Kidney (tissue), 22 donors: ENCODE results near the gene SNU13. TPM values are rescaled to one million over a fixed set of nuclear protein-coding genes. Genes with fewer than 3 reads are reported as not detected.
"Not testable (repeated sequence)": the region's sequence is repeated elsewhere in the genome, so short reads cannot be mapped to it uniquely, and the experiment has no call there.

Experiments used
- DNase-seq, 5 donors: peaks; one replicate each; pipeline ENCODE4 v3.0.0-alpha.2; 2013 to 2020
- FAIRE-seq: peaks from 2 replicates; lab custom pipeline; 2012; peaks lifted over from hg19 to GRCh38; lab: Jason Lieb, UNC
- H3K27ac ChIP-seq, 2 donors: one replicate each; pipeline ENCODE4 v1.7.0; 2013; ENCODE audit warnings: low read depth in 2 of 2, low read length in 2 of 2, inconsistent platforms in 1 of 2
- H3K27me3 ChIP-seq: one replicate; pipeline ENCODE4 v1.7.1; 2013; ENCODE audit warnings: low read length, inconsistent platforms; ENCODE audit not compliant: control insufficient read depth, insufficient read depth
- H3K36me3 ChIP-seq, 3 donors: one replicate each; pipeline versions ENCODE4 v1.7.0 to v1.7.1; 2013; ENCODE audit warnings: low read length in 3 of 3, control low read depth in 1 of 3, inconsistent platforms in 1 of 3; ENCODE audit not compliant: insufficient read depth in 3 of 3, control insufficient read depth in 2 of 3
- H3K4me1 ChIP-seq, 3 donors: one replicate each; pipeline versions ENCODE4 v1.7.0 to v1.7.1; 2013; ENCODE audit warnings: low read length in 3 of 3, inconsistent platforms in 1 of 3, low read depth in 1 of 3; ENCODE audit not compliant: control insufficient read depth in 2 of 3, insufficient read depth in 2 of 3
- H3K4me3 ChIP-seq, 3 donors: one replicate each; pipeline versions ENCODE4 v1.7.0 to v1.8.1; 2013; ENCODE audit warnings: low read length in 3 of 3, control low read depth in 1 of 3, inconsistent platforms in 1 of 3
- H3K9ac ChIP-seq, 3 donors: one replicate each; pipeline versions ENCODE4 v1.7.0 to v1.7.1; 2013; ENCODE audit warnings: low read length in 3 of 3, control low read depth in 1 of 3, inconsistent platforms in 1 of 3
- H3K9me3 ChIP-seq, 3 donors: one replicate each; pipeline versions ENCODE4 v1.7.0 to v1.7.1; 2013; ENCODE audit warnings: low read length in 3 of 3, control low read depth in 1 of 3, inconsistent platforms in 1 of 3; ENCODE audit not compliant: control insufficient read depth in 2 of 3, insufficient read depth in 1 of 3
- CTCF ChIP-seq: IDR thresholded peaks from 3 replicates; pipeline ENCODE4 v1.5.1; 2012; ENCODE audit warnings: mild to moderate bottlenecking, moderate library complexity, borderline replicate concordance; ENCODE audit not compliant: insufficient read depth; ENCODE audit errors: extremely low read depth
- intact Hi-C: fragments of 100-400 bp; cut with DNase I; formaldehyde crosslinking; loops from one replicate; pipeline ENCODE4 v1.11.1; 2022
- long read RNA-seq, 10 donors: library from polyadenylated mRNA in 1 of 10; unstranded in 1 of 10; transcript quantifications; one replicate each; pipeline ENCODE4 v2.0.0 and lab custom pipeline, GENCODE V29; 2021 to 2026
- polyA plus RNA-seq: library from polyadenylated mRNA; stranded (reverse); fragments of 350-450 nt; fragmentation: Illumina TruSeq; extraction: RNeasy Lipid Tissue Mini Kit (QIAGEN cat#74804); gene quantifications from one replicate; pipeline ENCODE4 v1.2.3, GENCODE V29; 2014; ENCODE audit warnings: low read depth, low replicate concordance; ENCODE audit not compliant: insufficient read depth
- total RNA-seq: library from RNA; stranded (reverse); fragmentation: NEBNext Ultra II Directional; extraction: Animal tissue kit (Norgen Biotek cat#: 25700); gene quantifications from one replicate; pipeline ENCODE4 v1.2.1, GENCODE V29; 2021
- donor health status: control.
- donor health status: control.
- donor health status: control.
- donor health status: control.
- donor health status: control.
- donor health status: DM: yes; HTN: yes; CAD: no.
- donor health status: Normal renal cell carcinoma (clear cell type).

Gene SNU13
- total RNA-seq (132 TPM), polyA plus RNA-seq (217 TPM)
- long read RNA-seq, donor 1, transcript SNU13-201 (3 exons, 877 nt): minor isoform, 22 of 81 reads
- long read RNA-seq, donor 1, transcript SNU13-202 (3 exons, 1,503 nt): major isoform, 49 of 81 reads
- long read RNA-seq, donor 1, partial matches to known transcripts: 10 of 81 reads
- long read RNA-seq, donor 1, other reads (novel, unspliced or antisense): 0 of 81 reads
- long read RNA-seq, donor 2, transcript SNU13-202 (3 exons, 1,503 nt): major isoform, 56 of 99 reads
- long read RNA-seq, donor 2, transcript SNU13-201 (3 exons, 877 nt): minor isoform, 31 of 99 reads
- long read RNA-seq, donor 2, partial matches to known transcripts: 10 of 99 reads
- long read RNA-seq, donor 2, other reads (novel, unspliced or antisense): 0 of 99 reads
- long read RNA-seq, donor 3, transcript SNU13-201 (3 exons, 877 nt): minor isoform, 45 of 122 reads
- long read RNA-seq, donor 3, transcript SNU13-202 (3 exons, 1,503 nt): major isoform, 66 of 122 reads
- long read RNA-seq, donor 3, partial matches to known transcripts: 9 of 122 reads
- long read RNA-seq, donor 3, other reads (novel, unspliced or antisense): 0 of 122 reads
- long read RNA-seq, donor 4, transcript SNU13-201 (3 exons, 877 nt): minor isoform, 22 of 93 reads
- long read RNA-seq, donor 4, transcript SNU13-202 (3 exons, 1,503 nt): major isoform, 55 of 93 reads
- long read RNA-seq, donor 4, partial matches to known transcripts: 12 of 93 reads
- long read RNA-seq, donor 4, other reads (novel, unspliced or antisense): 0 of 93 reads
- long read RNA-seq, donor 5, transcript SNU13-202 (3 exons, 1,503 nt): major isoform, 5 of 7 reads
- long read RNA-seq, donor 5, partial matches to known transcripts: 0 of 7 reads
- long read RNA-seq, donor 5, other reads (novel, unspliced or antisense): 0 of 7 reads
- long read RNA-seq, donor 6, transcript SNU13-202 (3 exons, 1,503 nt): major isoform, 134 of 284 reads
- long read RNA-seq, donor 6, transcript SNU13-201 (3 exons, 877 nt): minor isoform, 84 of 284 reads
- long read RNA-seq, donor 6, partial matches to known transcripts: 64 of 284 reads
- long read RNA-seq, donor 6, other reads (novel, unspliced or antisense): 0 of 284 reads
- long read RNA-seq, donor 7, transcript SNU13-201 (3 exons, 877 nt): minor isoform, 9 of 81 reads
- long read RNA-seq, donor 7, transcript SNU13-202 (3 exons, 1,503 nt): major isoform, 51 of 81 reads
- long read RNA-seq, donor 7, partial matches to known transcripts: 7 of 81 reads
- long read RNA-seq, donor 7, other reads (novel, unspliced or antisense): 13 of 81 reads
- long read RNA-seq, donor 8, transcript SNU13-201 (3 exons, 877 nt): minor isoform, 42 of 160 reads
- long read RNA-seq, donor 8, transcript SNU13-202 (3 exons, 1,503 nt): major isoform, 99 of 160 reads
- long read RNA-seq, donor 8, partial matches to known transcripts: 19 of 160 reads
- long read RNA-seq, donor 8, other reads (novel, unspliced or antisense): 0 of 160 reads
- long read RNA-seq, donor 9, transcript SNU13-202 (3 exons, 1,503 nt): major isoform, 35 of 65 reads
- long read RNA-seq, donor 9, transcript SNU13-201 (3 exons, 877 nt): minor isoform, 13 of 65 reads
- long read RNA-seq, donor 9, partial matches to known transcripts: 15 of 65 reads
- long read RNA-seq, donor 9, other reads (novel, unspliced or antisense): 0 of 65 reads
- long read RNA-seq, donor 10, transcript SNU13-202 (3 exons, 1,503 nt): major isoform, 59 of 93 reads
- long read RNA-seq, donor 10, transcript SNU13-201 (3 exons, 877 nt): minor isoform, 23 of 93 reads
- long read RNA-seq, donor 10, partial matches to known transcripts: 8 of 93 reads
- long read RNA-seq, donor 10, other reads (novel, unspliced or antisense): 0 of 93 reads

DNA sequence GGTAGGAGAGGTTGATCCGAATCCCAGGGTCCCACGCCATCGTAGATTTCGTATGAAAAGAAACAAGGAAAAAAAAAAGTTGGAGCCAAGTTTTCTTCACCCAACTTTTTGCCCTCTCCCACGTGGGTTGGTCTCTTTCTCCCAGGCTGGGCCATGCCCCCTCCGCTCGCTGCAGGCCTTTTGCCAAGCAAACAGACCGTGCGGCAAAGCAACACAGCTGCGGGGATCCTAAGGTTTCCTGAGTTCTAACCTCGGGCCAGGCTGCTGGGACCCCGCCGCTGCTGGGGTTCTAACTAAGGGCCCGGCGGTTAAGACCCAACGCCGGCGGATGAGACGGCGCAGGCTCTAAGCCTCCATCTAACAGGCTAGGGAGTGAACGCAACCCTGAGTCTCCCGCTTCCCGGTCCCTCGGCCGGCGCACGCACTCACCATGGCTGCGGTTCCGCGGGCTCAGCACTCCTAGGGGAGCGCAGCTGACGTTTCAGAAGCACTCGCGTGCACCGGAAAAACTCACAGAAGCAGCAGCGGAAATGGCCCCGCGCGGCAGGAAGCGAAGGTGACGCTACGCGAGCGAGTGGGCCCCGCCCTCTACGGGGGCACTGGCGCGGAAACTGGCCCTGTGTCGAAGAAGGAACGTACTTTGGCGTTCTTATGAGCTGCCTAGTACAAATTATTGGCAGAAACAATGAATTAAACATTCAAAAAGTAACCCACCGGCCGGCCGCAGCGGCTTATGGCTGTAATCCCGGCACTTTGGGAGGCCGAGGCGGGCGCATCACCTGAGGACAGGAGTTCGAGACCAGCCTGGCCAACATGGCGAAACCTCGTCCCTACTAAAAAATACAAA, at the start of gene SNU13:
SNU13 (minus strand) TSS at position 503 of the 847 bp plus-strand sequence; CDS start at position 432, 71 bp downstream.
- Histone ChIP-seq H3K9ac (peak within 1 kb of the TSS; percentile 44 to 85 (median 76)), H3K9me3 (no peaks in the 10 kb centered on the region), H3K36me3 (no peaks in the 10 kb centered on the region), H3K4me1 (peaks cover 0 to 6% (median 5%) of the 10 kb centered on the region in 3 donors), H3K27me3 (no peaks in the 10 kb centered on the region), H3K27ac (peak within 1 kb of the TSS; percentile 90 to 94), H3K4me3 (peak within 1 kb of the TSS; percentile 75 to 95 (median 82))
- DNase-seq: peak; percentile 92 to 97 (median 96)
- intact Hi-C loops: no loop called here
- peak; percentile 76 for FAIRE-seq
- no peak for TF ChIP-seq CTCF

DNA sequence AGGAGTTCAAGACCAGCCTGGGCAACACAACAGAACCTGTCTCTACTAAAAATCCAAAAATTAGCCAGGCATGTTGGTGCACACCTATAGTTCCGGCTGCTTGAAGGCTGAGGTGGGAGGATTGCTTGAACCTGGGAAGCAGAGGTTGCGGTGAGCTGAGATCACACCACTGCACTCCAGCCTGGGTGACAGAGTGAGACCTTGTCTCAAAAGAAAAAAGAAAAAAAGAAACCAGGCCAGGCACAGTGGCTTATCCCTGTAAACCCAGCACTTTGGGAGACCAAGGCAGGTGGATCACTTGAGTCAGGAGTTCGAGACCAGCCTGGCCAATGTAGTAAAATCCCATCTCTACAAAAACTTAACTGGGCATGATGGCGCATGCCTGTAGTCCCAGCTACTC, 44.6 kb upstream of the SNU13 start:
- intact Hi-C loops, DNase-seq, H3K36me3 ChIP-seq, H3K27ac ChIP-seq, H3K4me3 ChIP-seq, H3K27me3 ChIP-seq, H3K9ac ChIP-seq, H3K4me1 ChIP-seq, FAIRE-seq, H3K9me3 ChIP-seq: not testable (repeated sequence)

GRCh38 chr22:41732096-41732772, 43.6 kb upstream of the SNU13 start:
- Histone ChIP-seq H3K36me3 (no peaks in the 10 kb centered on the region), H3K4me3 (no peak overlapping the region), H3K27ac (no peak overlapping the region), H3K9me3 (no peaks in the 10 kb centered on the region), H3K9ac (no peak overlapping the region), H3K27me3 (no peaks in the 10 kb centered on the region), H3K4me1 (no peaks in the 10 kb centered on the region)
- no peak for TF ChIP-seq CTCF
- intact Hi-C loops: no loop called here
- FAIRE-seq (no peak), DNase-seq (no peak)
